HFF-Myc (cell line): Measurements from ENCODE around the gene XPNPEP2.

Source experiments
- DNase-seq: peaks from one replicate; pipeline ENCODE4 v3.0.0-alpha.2; 2011; ENCODE audit warnings: low read depth; ENCODE audit errors: extremely low read depth
- H3K4me3 ChIP-seq: replicated peaks from 2 replicates; pipeline ENCODE4 v1.5.1; 2011; ENCODE audit warnings: low read depth, mild to moderate bottlenecking, control low read depth, low read length
- CTCF ChIP-seq: IDR thresholded peaks from 2 replicates; pipeline ENCODE4 v1.5.1; 2012; ENCODE audit warnings: mild to moderate bottlenecking, low read depth, low read length, control low read depth; ENCODE audit errors: missing control alignments

The XPNPEP2 gene

GRCh38 chrX:129762448-129762847 is 23.7 kb downstream of the XPNPEP2 start:
- H3K4me3 ChIP-seq = no peak overlapping the region
- DNase-seq = no peak
- TF ChIP-seq CTCF = no peak

- DNase-seq = no peak
- no peak overlapping the region for H3K4me3 ChIP-seq
- no peak for TF ChIP-seq CTCF
Measured at GRCh38 chrX:129763666-129764065, 24.9 kb downstream of the XPNPEP2 start.

- no peak overlapping the region for H3K4me3 ChIP-seq
- no peak for DNase-seq
- no peak for TF ChIP-seq CTCF
Measured at GRCh38 chrX:129768186-129768585, 29.4 kb downstream of the XPNPEP2 start.

- H3K4me3 ChIP-seq = no peak overlapping the region
- no peak for DNase-seq
- TF ChIP-seq CTCF = no peak
Measured at GRCh38 chrX:129768586-129769466, 30.0 kb downstream of the XPNPEP2 start.

GRCh38 chrX:129769467-129770154 is 30.8 kb downstream of the XPNPEP2 start:
- no peak overlapping the region for H3K4me3 ChIP-seq
- no peak for TF ChIP-seq CTCF
- DNase-seq = no peak

GRCh38 chrX:129771266-129771995 is 32.7 kb downstream of the XPNPEP2 start:
- H3K4me3 ChIP-seq = no peak overlapping the region
- no peak for DNase-seq
- no peak for TF ChIP-seq CTCF
